HG03196 (cell line): Measurements from ENCODE around the gene KCNJ18.
"Not testable (repeated sequence)": the region's sequence is repeated elsewhere in the genome, so short reads cannot be mapped to it uniquely, and the experiment has no call there.

Experiments
- ATAC-seq: cut with Tn5 transposase; IDR thresholded peaks from one replicate; pipeline ENCODE4 v1.9.1; 2021; ENCODE audit not compliant: unreplicated experiment

KCNJ18 gene

DNA sequence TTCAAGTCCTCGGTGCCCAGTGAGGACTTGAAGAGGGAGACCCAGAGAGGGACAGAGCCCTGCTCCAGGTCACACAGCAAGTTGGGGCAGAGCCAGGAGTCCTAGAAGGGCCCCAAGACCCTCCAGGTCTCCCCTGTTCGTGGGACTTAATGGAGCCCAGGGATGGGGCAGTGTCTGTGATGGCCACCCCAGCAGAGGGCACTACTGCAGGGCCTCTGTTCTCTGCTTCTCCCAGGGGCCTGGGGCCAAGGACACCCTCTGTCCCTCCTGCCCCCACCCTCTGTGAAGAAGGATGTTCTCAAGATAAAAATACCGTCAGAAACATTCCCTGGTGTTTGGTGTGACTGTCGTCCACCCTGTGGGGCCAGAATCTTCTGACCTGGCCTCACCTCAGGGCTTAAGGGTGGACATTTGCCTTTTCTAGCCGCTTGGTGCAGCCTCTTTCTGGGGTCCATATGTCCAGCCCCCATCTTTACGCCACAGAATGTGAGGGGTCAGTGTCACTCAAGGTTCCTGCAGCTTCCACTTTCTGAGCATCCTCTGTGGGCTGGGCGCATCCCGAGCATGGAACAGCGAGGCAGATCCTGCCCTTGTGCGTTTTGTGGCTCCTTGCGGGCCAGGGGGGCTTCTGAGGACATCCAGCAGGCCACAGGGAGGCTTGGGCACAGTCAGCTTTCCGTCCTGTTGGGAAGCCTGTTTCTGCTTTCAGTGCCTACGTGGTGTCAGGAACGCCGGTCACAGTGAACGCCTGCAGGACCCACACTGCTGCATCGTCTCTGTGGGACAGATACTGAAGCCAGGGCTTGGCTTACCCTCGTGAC is at the start of gene KCNJ18:
TSS of gene KCNJ18 (plus strand) at position 641 of the 821 bp plus-strand sequence. CDS start 10,264 bp downstream, outside the sequence.
- ATAC-seq: not testable (repeated sequence)

DNA sequence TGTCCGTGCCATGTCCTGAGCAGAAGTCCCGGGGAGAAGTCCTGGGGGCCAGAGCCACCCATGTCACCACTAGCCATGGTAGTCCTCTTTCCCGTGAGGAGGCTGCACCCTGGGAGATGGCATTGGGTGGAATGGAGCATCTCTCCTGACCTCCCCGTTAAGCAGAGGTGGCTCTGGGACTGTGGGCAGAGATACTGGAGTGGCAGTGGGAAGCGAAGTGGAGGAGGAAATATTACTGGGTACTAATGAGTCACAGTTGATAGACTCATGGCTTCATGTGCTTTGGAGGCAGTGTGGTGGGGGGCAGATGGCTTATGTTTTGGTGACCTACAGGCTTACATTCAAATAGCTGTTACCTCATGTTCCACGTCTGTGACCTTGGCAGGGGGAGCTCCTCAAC is 44.2 kb upstream of the KCNJ18 start:
- not testable (repeated sequence) for ATAC-seq

DNA sequence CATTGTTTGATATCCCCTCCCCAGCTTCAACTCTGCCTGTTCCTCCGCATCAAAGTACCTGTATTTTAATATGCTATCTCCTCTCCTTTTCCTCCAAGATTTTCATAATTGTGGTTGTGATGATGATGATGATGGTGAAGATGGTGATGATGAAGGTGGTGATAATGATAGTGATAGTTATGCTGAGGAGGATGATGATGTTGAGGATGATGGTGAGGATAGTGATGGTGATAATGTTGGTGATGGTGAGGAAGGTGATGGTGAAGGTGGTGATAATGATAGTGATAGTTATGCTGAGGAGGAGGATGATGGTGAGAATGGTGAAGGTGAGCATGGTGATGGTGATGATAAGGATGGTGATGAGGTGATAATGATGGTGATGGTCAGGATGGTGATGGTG is 42.3 kb upstream of the KCNJ18 start:
- not testable (repeated sequence) for ATAC-seq

DNA sequence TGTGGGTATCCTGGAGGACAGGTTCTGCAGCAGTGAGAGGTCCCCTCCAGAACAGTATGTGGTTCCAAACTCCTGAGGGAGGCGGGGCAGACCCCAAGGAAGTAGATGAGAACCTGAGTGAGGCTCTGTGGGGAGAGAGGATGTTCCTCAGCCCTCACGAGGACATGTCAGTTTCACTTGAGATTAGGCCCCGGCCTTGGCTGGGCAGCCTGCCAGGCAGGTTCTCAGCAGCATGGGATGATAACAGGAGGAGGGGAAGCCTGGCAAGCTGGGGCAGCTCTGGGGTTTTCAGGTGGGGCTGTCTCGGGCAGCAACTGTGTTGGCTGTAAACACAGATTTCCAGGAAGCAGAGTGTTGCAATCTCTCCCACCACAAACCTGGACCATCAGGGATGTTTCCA is 40.3 kb upstream of the KCNJ18 start:
- not testable (repeated sequence) for ATAC-seq

DNA sequence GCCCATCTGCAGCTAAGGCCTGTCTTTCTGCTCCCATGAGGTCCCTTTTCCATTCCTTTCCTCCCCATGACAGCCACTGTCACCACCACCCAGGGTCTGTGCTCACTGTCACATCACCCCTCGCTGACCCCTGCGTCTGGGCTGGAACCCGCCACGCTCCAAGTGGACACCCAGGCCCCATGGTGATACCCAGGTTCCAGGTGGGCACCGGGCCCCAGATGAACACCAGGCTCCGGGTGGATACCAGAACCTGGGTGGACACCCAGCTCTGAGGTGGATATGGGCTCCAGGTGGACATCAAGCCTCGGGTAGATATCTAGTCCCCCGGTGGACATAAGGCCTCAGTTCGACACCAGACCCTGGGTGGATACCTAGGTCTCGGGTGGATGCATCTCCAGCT is 39.1 kb upstream of the KCNJ18 start:
- ATAC-seq: not testable (repeated sequence)

DNA sequence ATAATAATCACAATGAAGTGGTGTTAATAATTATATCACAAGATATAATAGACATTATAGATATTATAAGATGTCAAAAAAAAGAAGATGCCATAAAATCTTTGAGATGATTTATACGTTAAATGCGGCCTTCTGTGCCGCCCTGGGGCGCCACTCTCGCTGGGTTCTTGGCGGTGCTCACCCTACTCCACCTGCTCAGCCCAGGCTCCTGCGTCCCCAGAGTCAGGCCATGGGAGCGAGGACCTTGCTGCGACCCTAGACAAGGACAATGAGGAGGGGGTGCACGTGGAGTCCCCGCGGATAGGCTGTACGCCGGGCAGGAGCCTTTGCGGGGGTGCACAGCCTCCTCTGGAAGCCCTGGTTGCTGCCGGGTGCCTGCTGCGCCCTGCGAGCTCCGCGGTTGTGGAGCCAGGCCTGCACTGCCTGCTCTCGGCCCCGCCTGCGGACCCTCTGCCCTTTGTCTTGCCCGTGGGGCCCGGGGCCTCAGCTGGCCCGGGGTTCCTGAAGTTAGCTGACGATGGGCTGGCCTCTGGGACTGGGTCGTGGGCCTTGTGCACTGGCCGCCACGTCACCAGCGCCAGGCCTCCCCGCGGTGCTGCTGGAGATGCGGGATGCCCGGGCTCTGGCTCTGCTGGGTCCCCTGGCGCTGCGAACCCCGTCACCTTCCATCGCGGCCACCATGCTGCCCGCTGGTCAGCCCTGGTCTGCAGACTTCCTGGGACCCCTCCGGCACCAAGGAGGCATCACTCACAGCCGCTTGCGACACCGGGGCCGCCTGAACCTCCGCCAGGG is 35.6 kb upstream of the KCNJ18 start:
- ATAC-seq: not testable (repeated sequence)

DNA sequence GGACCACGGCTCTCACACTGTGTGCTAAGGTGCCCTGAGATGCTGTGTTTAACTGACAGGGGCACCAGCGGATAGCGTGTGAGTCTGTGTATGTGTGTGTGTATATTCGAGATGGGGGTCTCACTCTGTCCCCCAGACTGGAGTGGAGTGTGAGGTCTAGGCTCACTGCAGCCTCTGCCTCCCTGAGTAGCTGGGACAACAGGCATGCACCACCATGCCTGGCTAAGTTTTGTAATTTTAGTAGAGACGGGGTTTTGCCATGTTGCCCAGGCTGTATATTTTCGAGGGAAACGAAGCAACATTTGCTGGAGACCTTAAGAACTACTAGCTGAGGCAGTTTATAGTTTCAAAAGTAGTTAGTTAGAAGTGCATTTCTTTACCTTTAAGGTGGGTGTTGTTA is 32.7 kb upstream of the KCNJ18 start:
- not testable (repeated sequence) for ATAC-seq

DNA sequence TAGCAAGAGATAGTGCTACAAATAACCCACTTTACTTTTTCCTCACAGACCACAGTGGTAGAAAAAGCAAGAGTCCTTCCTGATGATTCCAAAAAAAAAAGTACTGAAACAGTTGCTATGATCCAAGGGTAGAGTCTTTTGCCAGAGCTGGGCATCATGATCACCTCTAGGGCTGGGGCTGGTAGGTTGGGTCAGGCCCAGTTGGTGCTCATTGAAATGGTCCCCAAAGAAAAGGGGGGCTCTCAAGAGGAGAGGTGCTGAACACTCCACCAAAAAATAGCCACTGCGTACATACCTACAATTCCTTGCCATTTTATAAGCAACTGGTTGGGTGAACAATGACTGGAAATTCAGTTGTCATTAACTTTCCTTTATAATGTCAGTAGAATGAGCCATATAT is 30.9 kb upstream of the KCNJ18 start:
- not testable (repeated sequence) for ATAC-seq

DNA sequence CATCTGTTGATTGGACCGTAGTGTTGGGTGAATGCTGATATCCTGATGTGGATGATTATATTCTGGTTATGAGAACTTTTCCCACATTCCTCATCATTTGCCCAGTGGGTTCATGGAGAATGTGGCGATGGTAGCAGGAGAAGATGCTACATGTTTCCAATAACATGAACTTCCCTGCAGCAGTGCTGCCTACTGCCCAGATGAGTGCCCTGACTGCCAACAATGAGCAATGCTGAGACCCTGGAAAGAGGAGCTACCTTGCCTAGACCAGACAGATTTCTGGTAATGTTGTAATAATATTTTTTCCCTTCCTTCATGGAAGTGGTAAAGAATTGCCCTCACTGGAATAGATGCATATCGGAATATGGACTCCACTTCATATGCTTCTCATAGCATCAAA is 29.2 kb upstream of the KCNJ18 start:
- ATAC-seq: not testable (repeated sequence)

DNA sequence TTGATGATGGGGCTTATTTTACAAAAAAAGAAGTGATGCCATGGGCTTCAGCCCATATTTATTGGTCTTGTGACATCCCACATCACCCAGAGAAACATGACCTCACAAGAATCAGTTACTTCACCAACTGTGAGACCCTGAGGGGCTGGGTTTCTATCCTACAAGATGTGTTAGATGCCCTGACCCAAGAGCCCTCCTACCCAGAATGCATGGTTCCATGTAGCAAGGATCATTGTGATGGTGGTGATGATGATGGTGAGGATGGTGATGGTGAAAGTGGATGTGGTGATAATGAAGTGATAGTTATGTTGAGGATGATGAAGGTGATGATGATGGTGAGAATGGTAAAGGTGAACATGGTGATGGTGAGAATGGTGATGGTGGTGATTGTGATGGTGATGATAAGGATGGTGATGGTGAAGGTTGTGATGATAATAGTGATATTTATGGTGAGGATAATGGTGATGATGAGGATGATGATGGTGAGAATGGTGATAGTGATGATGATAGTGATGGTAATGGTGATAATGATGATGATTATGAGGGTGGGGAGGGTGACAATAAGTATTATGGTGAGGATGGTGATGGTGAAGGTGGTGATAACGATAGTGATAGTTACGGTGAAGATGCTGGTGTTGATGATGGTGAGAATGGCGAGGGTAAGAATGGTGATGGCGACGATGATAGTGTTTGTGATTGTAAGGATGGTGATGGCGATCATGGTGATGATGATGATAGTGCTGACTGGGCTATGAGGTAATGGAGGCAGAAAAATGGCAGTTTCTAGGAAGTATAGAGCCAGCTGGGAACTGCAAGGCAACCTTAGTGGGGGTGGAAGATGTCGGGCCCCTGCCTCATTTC is 28.5 kb upstream of the KCNJ18 start:
- not testable (repeated sequence) for ATAC-seq

DNA sequence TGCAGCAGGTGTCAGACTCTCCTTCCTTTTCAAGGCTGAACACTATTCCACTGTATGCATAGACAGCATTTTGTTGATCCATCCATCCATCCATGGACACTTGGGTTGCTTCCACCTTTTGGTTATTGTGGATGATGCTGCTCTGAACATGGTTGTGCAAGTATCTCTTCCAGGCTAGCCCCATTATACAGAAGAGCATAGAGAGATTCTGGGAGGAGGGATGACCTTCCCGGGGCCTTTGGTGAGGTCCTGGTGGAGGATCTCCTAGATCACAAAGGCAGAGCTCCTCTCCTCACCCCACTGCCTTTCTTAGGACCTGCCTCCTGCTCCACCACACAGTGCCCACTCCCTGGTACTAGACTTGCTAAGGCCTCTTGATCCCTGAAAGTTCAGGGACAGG is 27.2 kb upstream of the KCNJ18 start:
- not testable (repeated sequence) for ATAC-seq

DNA sequence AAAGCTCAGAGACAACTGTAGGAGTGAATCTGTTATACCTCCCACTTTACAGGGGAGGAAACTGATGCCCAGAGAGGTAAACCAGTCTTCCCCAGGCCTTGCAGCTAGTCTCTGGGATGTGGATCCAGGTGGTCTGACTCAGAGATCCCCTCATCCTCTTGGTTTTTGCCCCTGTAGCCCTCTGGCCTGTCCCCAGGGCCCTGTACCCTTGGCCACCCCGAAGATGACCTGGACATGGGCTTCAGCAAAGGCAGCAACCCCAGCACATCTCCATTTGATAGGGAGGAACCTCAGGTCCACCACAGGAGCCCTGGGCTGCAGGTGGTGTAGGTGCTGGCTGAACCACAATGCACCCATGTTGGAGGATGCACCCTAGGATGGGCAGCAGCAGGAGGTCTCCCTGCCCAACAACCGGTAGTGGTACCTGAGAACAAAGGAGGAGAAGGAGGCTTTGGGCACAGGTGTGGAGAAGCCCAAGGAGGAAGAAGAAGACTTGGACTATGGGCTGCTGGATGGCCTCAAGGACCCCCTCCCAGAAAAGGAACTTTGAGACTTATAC is 26.3 kb upstream of the KCNJ18 start:
- ATAC-seq: not testable (repeated sequence)

DNA sequence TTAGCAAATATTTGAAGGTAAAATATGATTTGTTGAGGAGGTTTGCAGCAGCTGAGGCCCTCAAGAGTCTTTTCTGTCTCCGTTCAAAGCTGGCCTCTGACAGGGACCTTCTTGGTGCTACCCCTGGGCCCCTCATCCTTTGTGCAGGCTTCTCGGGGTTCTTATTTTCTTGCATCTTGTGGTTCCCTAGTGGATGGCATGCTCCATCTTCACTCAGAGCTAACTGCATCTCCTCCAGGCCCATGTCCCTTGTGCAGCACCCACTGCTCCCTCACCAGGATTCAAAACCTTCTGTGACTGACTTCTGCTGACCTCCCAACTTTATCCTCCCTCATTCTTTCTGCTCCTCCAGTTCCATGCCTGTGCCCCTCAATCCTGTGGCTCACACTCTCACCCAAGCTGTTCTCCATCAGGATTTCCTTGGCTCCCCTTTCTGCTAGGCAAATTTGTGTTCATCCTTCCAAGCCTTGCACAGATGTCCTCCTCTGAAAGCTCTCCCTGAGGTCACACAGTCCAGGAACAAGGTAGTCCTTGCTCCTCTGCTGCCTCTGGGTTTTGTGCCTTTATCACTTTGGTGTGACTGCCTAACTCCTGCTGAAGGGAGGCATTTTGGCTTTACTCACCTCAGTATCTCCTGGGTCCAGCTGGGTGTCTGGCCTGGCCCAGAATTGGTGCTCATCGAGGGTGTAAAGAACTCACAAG is 25.5 kb upstream of the KCNJ18 start:
- ATAC-seq: not testable (repeated sequence)

DNA sequence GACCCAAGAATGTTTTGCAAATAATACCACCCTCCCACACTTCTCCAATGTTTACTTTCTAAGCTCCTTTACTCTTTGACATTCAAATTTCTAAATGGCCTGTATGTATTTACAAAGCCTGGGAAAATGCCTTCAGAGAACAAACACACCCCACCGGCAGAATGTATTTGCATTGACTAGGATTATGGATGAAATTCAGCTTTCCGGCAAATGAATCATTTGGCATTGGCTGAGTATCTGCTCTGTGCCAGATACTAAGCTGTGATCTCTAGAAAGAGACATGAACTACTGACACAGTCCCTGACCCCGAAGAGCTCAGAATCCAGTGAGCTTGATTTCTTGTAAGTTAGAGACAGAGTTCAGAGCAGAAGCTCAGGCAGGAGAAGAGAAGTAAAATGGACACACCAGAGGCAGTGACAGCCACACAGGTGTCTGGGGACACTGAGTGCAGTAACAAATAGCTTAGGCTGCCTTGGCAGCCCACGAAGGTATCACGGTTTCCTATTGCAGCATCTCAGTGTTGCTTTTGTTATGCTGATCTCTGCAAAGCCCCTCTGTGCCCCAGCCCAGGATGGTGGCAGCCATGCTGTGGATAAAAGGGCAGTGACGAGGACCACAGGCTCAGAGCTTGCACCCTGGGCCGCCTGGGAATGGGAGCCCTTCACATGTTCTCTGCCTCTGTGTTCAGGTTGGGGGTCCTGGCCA is 24.8 kb upstream of the KCNJ18 start:
- ATAC-seq: not testable (repeated sequence)

DNA sequence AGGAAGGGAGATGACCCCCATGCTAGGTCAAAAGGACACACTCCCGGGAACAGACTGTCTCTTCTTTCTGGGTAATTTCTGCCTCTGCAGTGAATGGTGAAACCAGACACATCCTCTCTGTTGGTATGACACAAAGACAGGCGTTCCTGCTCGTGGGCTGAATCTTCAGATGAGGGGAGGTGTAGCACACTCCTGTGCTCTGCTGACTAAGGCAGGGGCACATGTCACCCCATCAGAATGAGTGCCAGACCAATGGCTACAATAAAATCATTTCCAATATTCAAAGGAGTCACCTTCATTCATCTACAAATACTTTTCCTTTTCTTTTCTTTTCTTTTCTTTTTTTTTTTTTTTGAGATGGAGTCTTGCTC is 24.2 kb upstream of the KCNJ18 start:
- ATAC-seq: not testable (repeated sequence)

DNA sequence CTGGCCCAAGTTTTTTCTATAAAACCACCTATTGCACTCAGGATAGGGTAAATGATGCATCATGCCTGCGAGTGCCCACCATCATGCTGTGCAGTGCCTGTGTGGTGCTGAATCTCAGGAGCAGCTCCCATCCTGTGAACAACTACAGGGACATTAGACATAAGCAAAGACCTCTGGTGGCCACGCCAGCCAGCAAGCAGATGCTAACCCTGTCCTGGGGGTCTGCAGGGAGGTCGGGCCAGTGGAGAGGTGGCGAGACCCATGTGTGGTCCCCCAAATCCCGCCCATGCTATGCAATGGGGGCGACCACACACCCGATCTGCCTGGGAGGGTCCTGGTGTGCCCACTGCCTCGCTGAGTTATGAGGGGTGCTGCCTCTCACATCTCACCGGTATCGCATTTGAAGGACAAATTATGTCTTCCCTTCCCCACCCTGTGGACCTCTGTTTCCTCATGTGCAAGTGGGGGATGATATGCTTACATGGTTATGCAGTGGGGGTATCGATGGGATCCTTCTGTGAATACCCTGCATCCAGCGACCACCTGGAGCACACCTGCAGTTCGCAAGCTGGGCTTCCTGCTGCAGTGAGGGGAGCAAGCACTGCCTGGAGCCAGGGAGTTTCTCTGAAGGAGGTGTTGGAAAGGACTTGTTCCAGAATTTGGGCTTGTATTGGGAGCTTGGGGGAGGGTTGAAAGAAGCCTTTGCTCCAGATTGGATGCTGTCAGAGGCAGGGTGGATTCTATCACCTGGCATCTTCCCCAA is 23.4 kb upstream of the KCNJ18 start:
- ATAC-seq: not testable (repeated sequence)

DNA sequence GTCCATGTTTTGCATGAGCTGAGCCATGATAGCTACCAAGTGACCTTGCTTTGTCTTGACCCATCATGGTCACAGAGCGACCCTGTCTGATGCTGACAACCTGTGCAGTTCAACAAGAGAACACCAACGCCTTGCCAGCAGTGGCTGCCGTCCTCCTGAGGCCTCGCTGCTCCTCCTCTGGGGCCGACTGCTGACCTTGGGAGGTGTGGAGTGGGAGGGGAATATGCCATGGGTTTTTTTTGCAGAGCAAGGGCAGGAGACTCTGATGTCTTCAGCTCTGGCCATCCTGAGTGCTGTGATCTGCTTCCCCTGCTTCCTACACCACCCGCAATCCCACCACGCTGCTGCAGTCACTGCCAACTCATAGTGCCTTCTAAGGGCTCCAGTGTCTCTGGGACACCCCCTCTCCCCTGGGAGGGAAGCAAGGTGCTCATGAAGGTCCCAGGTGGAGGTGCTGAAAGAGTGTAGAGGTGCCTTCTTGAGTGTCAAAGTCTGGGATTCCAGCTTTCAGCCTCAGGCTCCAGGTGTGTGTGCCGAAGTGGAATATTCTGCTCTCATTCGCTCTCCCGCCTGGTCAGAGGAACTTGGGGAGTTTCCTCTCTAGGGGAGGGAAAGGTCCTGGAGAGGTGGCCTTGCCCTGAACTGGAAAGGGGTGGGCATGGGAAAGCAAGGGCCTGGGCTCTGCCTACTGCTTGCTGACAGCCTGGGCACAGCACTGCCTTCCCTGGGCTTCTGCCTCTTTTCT is 22.5 kb upstream of the KCNJ18 start:
- ATAC-seq: not testable (repeated sequence)
